Activated naive CD8-positive, alpha-beta T cell treated with anti-CD3 and anti-CD28 coated beads, Interleukin-2, amount 10 ng/mL, durations not matched to agents 7 days and 5 days (primary cell): ENCODE results near the gene ADAM22. TPM values are rescaled to one million over a fixed set of nuclear protein-coding genes. Genes with fewer than 3 reads are reported as not detected.
A peak's percentile ranks its signal among the peaks of the same experiment; 100 is the strongest.
"Not testable (repeated sequence)": the region's sequence is repeated elsewhere in the genome, so short reads cannot be mapped to it uniquely, and the experiment has no call there.

Experiments used
- ATAC-seq: fragments of 150-1000 bp; cut with Tn5 transposase; one replicate; pipeline ENCODE4 v1.10.0; 2021; ENCODE audit warnings: low read depth, moderate library complexity
- POLR2A ChIA-PET: fragments of 350-600 bp; sonication (Branson Sonifier 250); formaldehyde crosslinking; loops from one replicate; lab custom pipeline; 2021; ENCODE audit warnings: antibody characterized with exemption; lab: Charles Lee
- DNase-seq: peaks from one replicate; pipeline ENCODE4 v3.0.0; 2021
- H3K27ac Mint-ChIP-seq: one replicate; pipeline ENCODE4 v1.8.0; 2022; ENCODE audit warnings: mild to moderate bottlenecking, mixed read lengths
- H3K27me3 Mint-ChIP-seq: one replicate; pipeline ENCODE4 v1.8.0; 2022; ENCODE audit warnings: mild to moderate bottlenecking, moderate library complexity, mixed read lengths
- H3K36me3 Mint-ChIP-seq: one replicate; pipeline ENCODE4 v1.8.0; 2021; ENCODE audit warnings: mild to moderate bottlenecking, mixed read lengths
- H3K4me1 Mint-ChIP-seq: one replicate; pipeline ENCODE4 v1.8.0; 2021; ENCODE audit warnings: mixed read lengths
- H3K4me3 Mint-ChIP-seq: one replicate; pipeline ENCODE4 v1.8.0; 2022; ENCODE audit warnings: mild to moderate bottlenecking, moderate library complexity, mixed read lengths
- H3K9me3 Mint-ChIP-seq: one replicate; pipeline ENCODE4 v1.8.0; 2021; ENCODE audit warnings: mixed read lengths
- total RNA-seq, 2 experiments: library from RNA; stranded (reverse); gene quantifications; one replicate each; pipeline ENCODE4 v1.2.3, GENCODE V29; 2021

ADAM22 gene, protein sequence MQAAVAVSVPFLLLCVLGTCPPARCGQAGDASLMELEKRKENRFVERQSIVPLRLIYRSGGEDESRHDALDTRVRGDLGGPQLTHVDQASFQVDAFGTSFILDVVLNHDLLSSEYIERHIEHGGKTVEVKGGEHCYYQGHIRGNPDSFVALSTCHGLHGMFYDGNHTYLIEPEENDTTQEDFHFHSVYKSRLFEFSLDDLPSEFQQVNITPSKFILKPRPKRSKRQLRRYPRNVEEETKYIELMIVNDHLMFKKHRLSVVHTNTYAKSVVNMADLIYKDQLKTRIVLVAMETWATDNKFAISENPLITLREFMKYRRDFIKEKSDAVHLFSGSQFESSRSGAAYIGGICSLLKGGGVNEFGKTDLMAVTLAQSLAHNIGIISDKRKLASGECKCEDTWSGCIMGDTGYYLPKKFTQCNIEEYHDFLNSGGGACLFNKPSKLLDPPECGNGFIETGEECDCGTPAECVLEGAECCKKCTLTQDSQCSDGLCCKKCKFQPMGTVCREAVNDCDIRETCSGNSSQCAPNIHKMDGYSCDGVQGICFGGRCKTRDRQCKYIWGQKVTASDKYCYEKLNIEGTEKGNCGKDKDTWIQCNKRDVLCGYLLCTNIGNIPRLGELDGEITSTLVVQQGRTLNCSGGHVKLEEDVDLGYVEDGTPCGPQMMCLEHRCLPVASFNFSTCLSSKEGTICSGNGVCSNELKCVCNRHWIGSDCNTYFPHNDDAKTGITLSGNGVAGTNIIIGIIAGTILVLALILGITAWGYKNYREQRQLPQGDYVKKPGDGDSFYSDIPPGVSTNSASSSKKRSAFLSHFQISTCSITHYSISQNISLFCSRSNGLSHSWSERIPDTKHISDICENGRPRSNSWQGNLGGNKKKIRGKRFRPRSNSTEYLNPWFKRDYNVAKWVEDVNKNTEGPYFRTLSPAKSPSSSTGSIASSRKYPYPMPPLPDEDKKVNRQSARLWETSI
- 1 to 10 TPM; 4.6 TPM for total RNA-seq

GRCh38 chr7:87933953-87934698 lies at the start of gene ADAM22:
ADAM22 (plus strand) TSS chr7:87934251; CDS start chr7:87934466, 215 bp downstream.
- ATAC-seq (peak; percentile 98), DNase-seq (peak; percentile 86)
- Mint-ChIP-seq H3K9me3 (no peaks in the 10 kb centered on the region), H3K4me3 (peak within 1 kb of the TSS; percentile 90), H3K4me1 (peaks cover 12% of the 10 kb centered on the region), H3K36me3 (peaks cover 2% of the 10 kb centered on the region), H3K27ac (peak within 1 kb of the TSS; percentile 77), H3K27me3 (peaks cover 28% of the 10 kb centered on the region)
- POLR2A ChIA-PET = interaction anchor here (0.6 to 1.5 kb wide), 7 partner anchors 8 to 782 kb away, joined by 3 to 12 read pairs (median 3); partner anchors contain the start of genes DBF4, DMTF1 and SLC25A40

GRCh38 chr7:87885018-87885417 lies 49.0 kb upstream of the ADAM22 start:
- POLR2A ChIA-PET = no interaction called here
- DNase-seq (no peak), ATAC-seq (no peak)
- Mint-ChIP-seq H3K27ac (no peak overlapping the region), H3K27me3 (no peaks in the 10 kb centered on the region), H3K4me3 (no peak overlapping the region), H3K36me3 (peaks cover 24% of the 10 kb centered on the region), H3K4me1 (peaks cover 19% of the 10 kb centered on the region), H3K9me3 (no peaks in the 10 kb centered on the region)

DNA sequence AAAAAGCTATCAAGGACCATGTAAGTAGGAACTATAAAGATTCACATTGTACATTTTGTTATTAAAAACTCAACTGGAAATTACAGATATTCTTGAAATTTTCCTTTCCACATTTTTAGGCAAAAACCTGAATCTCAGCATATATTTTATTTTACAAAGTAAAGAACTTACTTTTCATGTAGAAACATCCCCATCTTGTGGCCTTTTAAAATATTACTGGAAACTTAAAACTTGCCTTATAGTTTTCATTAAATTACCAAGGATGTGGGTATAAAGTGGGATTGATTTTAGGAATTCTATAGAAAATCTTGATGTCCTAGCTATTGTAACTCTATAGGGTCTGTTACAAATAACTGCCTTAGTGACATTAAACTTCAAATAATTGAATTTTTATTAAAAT lies 47.2 kb upstream of the ADAM22 start:
- Mint-ChIP-seq H3K27ac (no peak overlapping the region), H3K9me3 (no peaks in the 10 kb centered on the region), H3K4me1 (peaks cover 16% of the 10 kb centered on the region), H3K4me3 (no peak overlapping the region), H3K36me3 (peaks cover 24% of the 10 kb centered on the region), H3K27me3 (no peaks in the 10 kb centered on the region)
- ATAC-seq (no peak), DNase-seq (no peak)
- POLR2A ChIA-PET = interaction anchor here (0.7 kb wide), 1 partner anchor 12 kb away, joined by 5 read pairs; no protein-coding TSS in a partner anchor

- ATAC-seq (no peak), DNase-seq (no peak)
- Mint-ChIP-seq H3K4me1 (peaks cover 8% of the 10 kb centered on the region), H3K27ac (no peak overlapping the region), H3K36me3 (peaks cover 33% of the 10 kb centered on the region), H3K4me3 (no peak overlapping the region), H3K27me3 (no peaks in the 10 kb centered on the region), H3K9me3 (no peaks in the 10 kb centered on the region)
- POLR2A ChIA-PET = no interaction called here
These were observed 38.7 kb upstream of the ADAM22 start for GRCh38 chr7:87895363-87895762.

GRCh38 chr7:87899255-87899654 lies 34.8 kb upstream of the ADAM22 start:
- no peaks in the 10 kb centered on the region for H3K27me3 Mint-ChIP-seq
- ATAC-seq (no peak), DNase-seq (no peak)
- H3K36me3 Mint-ChIP-seq = peaks cover 29% of the 10 kb centered on the region
- H3K4me1 Mint-ChIP-seq = peaks cover 4% of the 10 kb centered on the region
- POLR2A ChIA-PET = no interaction called here
- H3K9me3 Mint-ChIP-seq = no peaks in the 10 kb centered on the region
- H3K4me3 Mint-ChIP-seq = no peak overlapping the region
- H3K27ac Mint-ChIP-seq = no peak overlapping the region

DNA sequence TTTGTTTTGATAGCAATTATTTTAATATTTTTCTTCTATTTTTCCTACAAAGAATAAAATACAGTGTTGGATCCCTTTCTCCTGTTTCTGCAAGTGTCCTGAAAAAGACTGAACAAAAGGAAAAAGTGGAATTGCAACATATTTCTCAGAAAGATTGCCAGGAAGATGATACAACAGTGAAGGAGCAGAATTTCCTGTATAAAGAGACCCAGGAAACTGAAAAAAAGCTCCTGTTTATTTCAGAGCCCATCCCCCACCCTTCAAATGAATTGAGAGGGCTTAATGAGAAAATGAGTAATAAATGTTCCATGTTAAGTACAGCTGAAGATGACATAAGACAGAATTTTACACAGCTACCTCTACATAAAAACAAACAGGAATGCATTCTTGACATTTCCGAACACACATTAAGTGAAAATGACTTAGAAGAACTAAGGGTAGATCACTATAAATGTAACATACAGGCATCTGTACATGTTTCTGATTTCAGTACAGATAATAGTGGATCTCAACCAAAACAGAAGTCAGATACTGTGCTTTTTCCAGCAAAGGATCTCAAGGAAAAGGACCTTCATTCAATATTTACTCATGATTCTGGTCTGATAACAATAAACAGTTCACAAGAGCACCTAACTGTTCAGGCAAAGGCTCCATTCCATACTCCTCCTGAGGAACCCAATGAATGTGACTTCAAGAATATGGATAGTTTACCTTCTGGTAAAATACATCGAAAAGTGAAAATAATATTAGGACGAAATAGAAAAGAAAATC lies 26.7 kb upstream of the ADAM22 start:
- H3K9me3 Mint-ChIP-seq, POLR2A ChIA-PET, H3K4me1 Mint-ChIP-seq, H3K4me3 Mint-ChIP-seq, H3K27me3 Mint-ChIP-seq, H3K27ac Mint-ChIP-seq, DNase-seq, ATAC-seq: not testable (repeated sequence)
- H3K36me3 Mint-ChIP-seq = peaks cover 19% of the 10 kb centered on the region

GRCh38 chr7:87908814-87909213 lies 25.2 kb upstream of the ADAM22 start:
- H3K27me3 Mint-ChIP-seq, POLR2A ChIA-PET, DNase-seq, H3K4me1 Mint-ChIP-seq, H3K9me3 Mint-ChIP-seq, ATAC-seq, H3K4me3 Mint-ChIP-seq, H3K27ac Mint-ChIP-seq: not testable (repeated sequence)
- H3K36me3 Mint-ChIP-seq = peaks cover 17% of the 10 kb centered on the region

GRCh38 chr7:87912121-87912520 lies 21.9 kb upstream of the ADAM22 start:
- no peak overlapping the region for H3K4me3 Mint-ChIP-seq
- no peak for DNase-seq
- ATAC-seq = no peak
- H3K27ac Mint-ChIP-seq = no peak overlapping the region
- H3K4me1 Mint-ChIP-seq = peaks cover 4% of the 10 kb centered on the region
- peaks cover 3% of the 10 kb centered on the region for H3K27me3 Mint-ChIP-seq
- POLR2A ChIA-PET = interaction anchor here (1.0 kb wide), 1 partner anchor 37 kb away, joined by 4 read pairs; no protein-coding TSS in a partner anchor
- H3K9me3 Mint-ChIP-seq = no peaks in the 10 kb centered on the region
- H3K36me3 Mint-ChIP-seq = peaks cover 9% of the 10 kb centered on the region

- ATAC-seq = no peak
- Mint-ChIP-seq H3K4me3 (no peak overlapping the region), H3K36me3 (no peaks in the 10 kb centered on the region), H3K4me1 (no peaks in the 10 kb centered on the region), H3K9me3 (no peaks in the 10 kb centered on the region), H3K27me3 (peaks cover 9% of the 10 kb centered on the region), H3K27ac (no peak overlapping the region)
- DNase-seq = no peak
- POLR2A ChIA-PET = no interaction called here
These were observed 15.3 kb upstream of the ADAM22 start for GRCh38 chr7:87918740-87919139.

GRCh38 chr7:87919875-87920274 lies 14.2 kb upstream of the ADAM22 start:
- ATAC-seq = no peak
- Mint-ChIP-seq H3K27me3 (peaks cover 9% of the 10 kb centered on the region), H3K27ac (no peak overlapping the region), H3K9me3 (no peaks in the 10 kb centered on the region), H3K36me3 (no peaks in the 10 kb centered on the region), H3K4me1 (no peaks in the 10 kb centered on the region), H3K4me3 (no peak overlapping the region)
- POLR2A ChIA-PET = no interaction called here
- DNase-seq = no peak

DNA sequence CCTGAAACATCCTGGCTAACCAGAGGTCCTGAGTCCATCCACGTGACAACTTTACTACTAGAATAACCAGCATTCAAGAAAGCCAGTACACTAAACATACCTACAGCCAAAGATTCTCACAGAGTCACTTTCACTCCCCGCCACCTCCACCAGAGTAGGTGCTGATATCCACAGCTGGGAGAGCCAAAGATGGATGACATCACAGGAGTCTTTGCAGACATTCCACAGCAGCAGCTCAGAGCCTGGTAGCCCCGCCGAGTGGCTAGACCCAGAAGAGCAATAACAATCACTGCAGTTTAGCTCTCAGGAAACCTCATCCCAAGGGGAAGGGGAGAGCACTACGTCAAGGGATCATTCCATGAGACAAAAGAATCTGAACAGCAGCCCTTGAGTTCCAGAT lies 13.5 kb upstream of the ADAM22 start:
- ATAC-seq (no peak), DNase-seq (no peak)
- H3K9me3 Mint-ChIP-seq = no peaks in the 10 kb centered on the region
- POLR2A ChIA-PET = no interaction called here
- no peak overlapping the region for H3K27ac Mint-ChIP-seq
- H3K36me3 Mint-ChIP-seq = no peaks in the 10 kb centered on the region
- H3K4me3 Mint-ChIP-seq = no peak overlapping the region
- H3K4me1 Mint-ChIP-seq = no peaks in the 10 kb centered on the region
- H3K27me3 Mint-ChIP-seq = peaks cover 9% of the 10 kb centered on the region

GRCh38 chr7:87922759-87923395 lies 11.2 kb upstream of the ADAM22 start:
- H3K27me3 Mint-ChIP-seq, H3K27ac Mint-ChIP-seq, POLR2A ChIA-PET, H3K9me3 Mint-ChIP-seq, DNase-seq, H3K4me1 Mint-ChIP-seq, ATAC-seq, H3K36me3 Mint-ChIP-seq, H3K4me3 Mint-ChIP-seq: not testable (repeated sequence)
